Activated CD4-positive, alpha-beta T cell treated with anti-CD3 and anti-CD28 coated beads, Interleukin-2, amount 10 ng/mL, durations not matched to agents 24 days and 14 days (primary cell): Measurements from ENCODE around the gene NELFCD. TPM values are rescaled to one million over a fixed set of nuclear protein-coding genes. Genes with fewer than 3 reads are reported as not detected.
"Not testable (repeated sequence)": the region's sequence is repeated elsewhere in the genome, so short reads cannot be mapped to it uniquely, and the experiment has no call there.

Source experiments
- DNase-seq: peaks from one replicate; pipeline ENCODE4 v3.0.0; 2022
- H3K27ac Mint-ChIP-seq: one replicate; pipeline ENCODE4 v1.8.0; 2022; ENCODE audit warnings: mild to moderate bottlenecking, mixed read lengths
- H3K27me3 Mint-ChIP-seq: one replicate; pipeline ENCODE4 v1.8.0; 2022; ENCODE audit warnings: mixed read lengths
- H3K36me3 Mint-ChIP-seq: one replicate; pipeline ENCODE4 v1.8.0; 2022; ENCODE audit warnings: low read depth, mild to moderate bottlenecking, mixed read lengths
- H3K4me1 Mint-ChIP-seq: one replicate; pipeline ENCODE4 v1.8.0; 2021; ENCODE audit warnings: mixed read lengths
- H3K4me3 Mint-ChIP-seq: one replicate; pipeline ENCODE4 v1.8.0; 2022; ENCODE audit warnings: mild to moderate bottlenecking, moderate library complexity, mixed read lengths
- H3K9me3 Mint-ChIP-seq: one replicate; pipeline ENCODE4 v1.8.0; 2021; ENCODE audit warnings: mixed read lengths
- intact Hi-C: fragments of 100-400 bp; cut with micrococcal nuclease; formaldehyde crosslinking; loops from one replicate; pipeline ENCODE4 v1.15.1; 2023
- total RNA-seq: library from RNA; stranded (reverse); gene quantifications from 2 replicates; pipeline ENCODE4 v1.2.3, GENCODE V29; 2022

NELFCD gene
- total RNA-seq, 1 donor from 2014 or later, result 120 TPM

DNA sequence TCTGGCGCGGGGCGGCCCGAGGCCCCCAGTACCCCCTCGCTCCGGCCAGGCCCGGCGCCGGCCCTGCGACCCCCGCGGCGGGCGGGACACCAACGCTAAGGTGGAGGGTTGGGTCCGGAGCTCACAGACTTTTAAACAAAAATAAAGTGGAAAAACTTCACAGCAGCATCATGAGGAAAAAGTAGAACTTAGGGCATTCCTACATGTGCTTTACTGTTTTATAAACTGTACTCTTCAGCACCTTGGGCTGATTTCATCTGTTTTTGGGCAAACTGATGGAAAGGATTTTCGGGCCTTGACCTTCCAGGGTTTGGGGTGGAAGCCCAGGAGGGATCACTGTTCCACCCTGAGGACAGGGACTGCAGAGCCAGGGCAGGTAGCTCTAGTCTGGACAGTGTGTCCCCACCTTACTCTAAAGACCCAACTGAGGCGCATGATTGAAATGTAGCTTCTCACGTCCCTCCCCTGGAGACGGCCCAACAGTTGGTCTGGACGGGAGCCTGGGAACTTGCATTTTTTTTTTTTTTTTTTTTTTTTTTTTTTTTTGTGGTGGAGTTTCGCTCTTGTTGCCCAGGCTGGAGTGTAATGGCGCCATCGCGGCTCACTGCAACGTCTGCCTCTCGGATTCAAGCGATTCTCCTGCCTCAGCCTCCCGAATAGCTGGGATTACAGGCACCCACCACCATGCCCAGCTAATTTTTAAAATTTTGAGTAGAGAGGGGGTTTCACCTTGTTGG, 740 bp downstream of the NELFCD start:
- Mint-ChIP-seq H3K36me3 (peaks cover 26% of the 10 kb centered on the region), H3K27ac (peak overlapping the region; percentile 91), H3K27me3 (peaks cover 9% of the 10 kb centered on the region), H3K4me1 (peaks cover 32% of the 10 kb centered on the region), H3K9me3 (no peaks in the 10 kb centered on the region), H3K4me3 (peak overlapping the region; percentile 94)
- intact Hi-C loops, result loop anchor here (1.0 to 2.0 kb wide), 5 partner anchors 25 to 331 kb away; partner anchors contain the start of genes ATP5F1E and CTSZ
- DNase-seq, result peak; percentile 71

DNA sequence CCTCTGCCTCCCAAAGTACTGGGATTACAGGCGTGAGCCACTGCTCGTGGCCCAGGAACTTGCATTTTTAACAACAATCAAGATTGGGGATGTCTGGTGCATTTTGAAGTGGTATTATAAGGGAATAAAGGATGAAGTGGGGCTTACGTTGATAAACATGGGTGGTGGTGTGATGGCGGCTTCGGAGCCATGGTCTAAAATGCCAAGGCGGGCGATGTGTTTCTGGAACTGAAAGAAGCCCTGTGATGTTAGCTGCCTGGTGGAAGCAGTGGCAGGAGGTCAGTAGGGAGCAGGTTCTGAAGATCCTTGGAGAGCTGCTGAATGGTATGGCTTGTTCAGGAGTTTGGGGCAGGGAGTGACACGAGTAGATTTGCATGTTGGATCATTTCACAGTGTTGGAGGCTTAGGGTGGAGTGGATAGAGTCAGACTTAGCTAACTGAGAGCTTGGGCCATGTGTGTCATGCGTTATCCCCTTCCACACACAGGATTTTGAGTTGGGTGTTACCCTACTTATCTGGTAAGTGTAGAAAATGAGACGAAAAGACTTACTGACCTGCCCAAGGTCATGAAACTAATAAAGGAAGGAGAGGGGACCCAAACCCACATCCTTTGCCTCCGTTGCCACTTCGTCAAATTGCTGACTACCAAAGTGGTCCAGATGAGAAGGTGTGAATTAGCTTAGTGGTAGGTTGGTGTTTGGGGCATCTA, 1.5 kb downstream of the NELFCD start:
- peak overlapping the region; percentile 91 for H3K27ac Mint-ChIP-seq
- H3K27me3 Mint-ChIP-seq, result peaks cover 9% of the 10 kb centered on the region
- intact Hi-C loops, result no loop called here
- peaks cover 33% of the 10 kb centered on the region for H3K4me1 Mint-ChIP-seq
- H3K9me3 Mint-ChIP-seq, result no peaks in the 10 kb centered on the region
- H3K4me3 Mint-ChIP-seq, result peak overlapping the region; percentile 94
- H3K36me3 Mint-ChIP-seq, result peaks cover 33% of the 10 kb centered on the region
- DNase-seq, result no peak

DNA sequence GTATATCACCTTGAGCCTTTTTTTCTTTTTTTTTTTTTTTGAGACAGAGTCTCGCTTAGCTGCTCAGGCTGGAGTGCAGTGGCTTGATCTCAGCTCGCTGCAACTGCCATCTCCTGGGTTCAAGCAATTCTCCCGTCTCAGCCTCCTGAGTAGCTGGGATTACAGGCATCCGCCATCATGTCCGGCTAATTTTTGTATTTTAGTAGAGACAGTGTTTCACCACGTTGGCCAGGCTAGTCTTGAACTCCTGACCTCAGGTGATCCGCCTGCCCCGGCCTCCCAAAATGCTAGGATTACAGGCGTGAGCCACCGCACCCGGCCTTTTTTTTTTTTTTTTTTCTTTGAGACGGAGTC, 2.0 kb downstream of the NELFCD start:
- intact Hi-C loops, result not testable (repeated sequence)

DNA sequence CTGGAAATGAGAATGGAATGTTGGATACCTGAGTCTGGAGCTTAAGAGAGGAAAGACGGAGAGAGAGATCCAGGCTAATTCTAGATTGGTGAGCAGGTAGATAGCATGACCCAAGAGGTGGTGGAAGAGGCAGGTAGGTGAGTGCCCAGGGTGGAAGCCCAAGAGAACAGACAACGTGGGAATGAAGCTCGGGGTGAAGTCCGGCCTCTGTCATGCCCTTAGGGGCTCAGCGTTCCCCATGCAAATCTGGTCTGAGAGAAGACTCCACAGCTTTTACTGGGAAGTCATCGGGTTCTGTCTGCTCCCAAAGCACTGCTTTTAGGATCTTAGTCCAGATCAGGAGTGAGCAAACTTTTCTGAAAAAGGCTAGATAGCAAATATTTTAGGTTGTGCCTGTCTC, 3.6 kb downstream of the NELFCD start:
- Mint-ChIP-seq H3K27me3 (peaks cover 1% of the 10 kb centered on the region), H3K4me3 (no peak overlapping the region), H3K27ac (no peak overlapping the region), H3K4me1 (peaks cover 33% of the 10 kb centered on the region), H3K9me3 (no peaks in the 10 kb centered on the region), H3K36me3 (peaks cover 49% of the 10 kb centered on the region)
- intact Hi-C loops, result no loop called here
- DNase-seq, result no peak

More for the DNA sequence above, 2.0 kb downstream of the NELFCD start:
- H3K27ac Mint-ChIP-seq, H3K4me3 Mint-ChIP-seq, H3K9me3 Mint-ChIP-seq, DNase-seq, H3K27me3 Mint-ChIP-seq: not testable (repeated sequence)
- peaks cover 33% of the 10 kb centered on the region for H3K4me1 Mint-ChIP-seq
- peaks cover 38% of the 10 kb centered on the region for H3K36me3 Mint-ChIP-seq

DNA sequence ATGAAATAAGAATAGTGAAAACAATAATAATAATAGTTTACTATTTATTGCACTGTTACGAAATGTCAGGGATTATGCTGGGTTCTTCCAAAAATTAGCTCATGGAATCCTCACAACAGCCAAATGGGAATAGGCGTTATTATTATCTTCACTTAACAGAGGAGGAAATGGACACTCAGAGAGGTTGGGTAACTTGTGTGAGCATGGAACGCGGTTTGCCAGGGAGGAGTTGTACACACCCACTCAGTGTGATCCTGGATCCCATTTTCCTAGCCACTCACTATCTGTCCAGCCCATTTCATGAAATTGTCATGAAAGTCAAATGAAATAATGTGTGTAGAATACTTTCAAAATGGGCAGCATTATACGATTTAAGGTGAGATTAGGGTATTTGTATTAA, 4.6 kb downstream of the NELFCD start:
- intact Hi-C loops, result no loop called here
- H3K4me1 Mint-ChIP-seq, result peaks cover 33% of the 10 kb centered on the region
- no peak overlapping the region for H3K27ac Mint-ChIP-seq
- no peak overlapping the region for H3K4me3 Mint-ChIP-seq
- H3K36me3 Mint-ChIP-seq, result peaks cover 56% of the 10 kb centered on the region
- DNase-seq, result no peak
- no peaks in the 10 kb centered on the region for H3K27me3 Mint-ChIP-seq
- H3K9me3 Mint-ChIP-seq, result no peaks in the 10 kb centered on the region

DNA sequence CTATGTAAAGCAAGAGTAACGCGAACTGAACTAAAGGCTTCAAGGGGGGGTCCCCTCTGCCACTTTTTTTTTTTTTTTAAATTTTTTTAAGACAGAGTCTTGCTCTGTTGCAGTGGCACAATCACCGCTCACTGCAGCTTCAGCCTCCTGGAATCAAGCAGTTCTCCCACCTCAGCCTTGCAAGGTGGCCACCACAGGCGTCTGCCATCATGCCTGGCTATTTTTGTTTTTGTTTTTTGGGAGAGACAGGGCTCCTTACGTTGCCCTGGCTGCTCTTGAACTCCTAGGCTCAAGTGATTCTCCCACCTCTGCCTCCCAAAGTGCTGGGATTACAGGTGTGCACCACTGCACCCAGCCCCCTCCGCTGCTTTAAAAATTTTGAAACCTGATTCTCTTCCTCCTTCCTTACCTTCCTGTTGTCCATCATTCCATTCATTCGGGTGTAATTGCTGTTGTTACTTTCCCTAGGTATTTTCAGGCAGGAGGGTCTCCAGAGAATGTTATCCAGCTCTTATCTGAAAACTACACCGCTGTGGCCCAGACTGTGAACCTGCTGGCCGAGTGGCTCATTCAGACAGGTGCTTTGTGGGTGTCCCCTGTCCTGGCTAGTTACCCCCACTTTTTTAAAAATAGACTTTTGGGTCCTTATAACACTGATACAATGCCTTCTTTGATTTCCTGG, 5.4 kb downstream of the NELFCD start:
- Mint-ChIP-seq H3K4me3 (no peak overlapping the region), H3K27ac (no peak overlapping the region), H3K9me3 (no peaks in the 10 kb centered on the region), H3K36me3 (peaks cover 61% of the 10 kb centered on the region), H3K4me1 (peaks cover 33% of the 10 kb centered on the region), H3K27me3 (no peaks in the 10 kb centered on the region)
- intact Hi-C loops, result no loop called here
- DNase-seq, result no peak

DNA sequence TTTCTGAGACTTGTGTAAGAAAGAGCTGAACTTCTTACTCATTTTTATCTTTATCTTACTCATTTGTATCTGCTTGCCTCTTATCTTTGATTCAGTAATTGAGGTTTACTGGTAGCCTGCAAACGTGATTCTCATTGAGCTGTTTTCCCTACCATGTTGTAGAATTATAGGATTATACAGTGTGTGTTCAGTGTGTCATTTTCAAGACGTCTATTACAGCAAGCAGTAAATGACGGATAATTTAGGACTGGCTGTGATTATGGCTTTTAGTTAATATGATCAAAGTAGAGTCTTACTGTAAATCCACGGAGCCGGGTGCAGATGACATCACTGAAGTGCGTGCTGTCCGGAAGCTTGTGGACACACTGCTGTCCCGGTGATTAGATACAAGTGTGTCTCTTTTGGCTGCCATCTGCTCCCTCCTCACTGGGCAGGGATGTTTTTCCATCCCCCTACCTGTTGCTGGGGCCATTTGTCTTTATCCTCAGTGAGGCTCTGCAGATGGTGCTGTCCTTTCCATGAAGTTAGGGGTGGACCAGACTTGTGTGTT, 6.0 kb downstream of the NELFCD start:
- no peak for DNase-seq
- intact Hi-C loops, result no loop called here
- Mint-ChIP-seq H3K27ac (no peak overlapping the region), H3K4me3 (no peak overlapping the region), H3K27me3 (no peaks in the 10 kb centered on the region), H3K4me1 (peaks cover 30% of the 10 kb centered on the region), H3K36me3 (peaks cover 64% of the 10 kb centered on the region), H3K9me3 (no peaks in the 10 kb centered on the region)

DNA sequence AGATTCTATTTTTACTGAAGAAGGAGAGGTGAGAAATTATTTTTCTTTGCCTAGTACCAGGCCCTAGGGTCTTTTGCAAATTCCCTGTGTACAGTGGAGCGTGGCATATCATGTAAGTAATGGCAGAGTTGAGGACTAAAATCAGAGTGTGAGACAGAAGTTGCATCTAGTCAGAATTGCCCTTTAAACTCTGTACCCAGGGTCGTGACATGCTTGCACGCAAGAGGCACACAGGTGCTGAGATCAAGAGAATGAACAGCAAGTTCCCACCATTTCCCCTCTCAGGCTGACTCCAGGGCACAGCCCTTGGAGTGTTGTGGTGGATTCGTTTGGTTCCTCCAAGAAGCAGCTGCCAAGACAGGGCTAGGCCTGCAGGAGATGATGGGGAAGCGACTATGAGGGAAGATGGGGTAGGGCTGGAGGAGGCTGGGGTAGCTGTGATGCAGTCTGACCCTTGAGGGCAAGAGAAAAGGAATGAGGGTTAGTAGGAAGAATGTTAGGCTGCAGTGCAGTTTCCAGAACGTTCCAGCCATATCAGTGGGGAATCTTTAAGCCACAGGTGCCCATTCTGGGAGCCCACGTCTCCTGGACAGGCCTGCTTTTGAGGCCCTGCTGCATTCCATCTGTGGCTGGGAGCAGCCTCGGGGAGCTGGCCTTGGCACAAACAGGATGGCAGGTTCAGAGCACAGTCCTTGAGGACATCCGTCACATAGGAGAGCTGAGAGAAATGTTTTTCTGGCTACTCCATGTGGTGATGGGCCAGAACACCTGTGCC, 6.9 kb downstream of the NELFCD start:
- H3K36me3 Mint-ChIP-seq, result peaks cover 65% of the 10 kb centered on the region
- intact Hi-C loops, result no loop called here
- no peaks in the 10 kb centered on the region for H3K9me3 Mint-ChIP-seq
- H3K4me1 Mint-ChIP-seq, result peaks cover 23% of the 10 kb centered on the region
- H3K27me3 Mint-ChIP-seq, result no peaks in the 10 kb centered on the region
- H3K27ac Mint-ChIP-seq, result peak overlapping the region; percentile 12
- DNase-seq, result no peak
- H3K4me3 Mint-ChIP-seq, result no peak overlapping the region

DNA sequence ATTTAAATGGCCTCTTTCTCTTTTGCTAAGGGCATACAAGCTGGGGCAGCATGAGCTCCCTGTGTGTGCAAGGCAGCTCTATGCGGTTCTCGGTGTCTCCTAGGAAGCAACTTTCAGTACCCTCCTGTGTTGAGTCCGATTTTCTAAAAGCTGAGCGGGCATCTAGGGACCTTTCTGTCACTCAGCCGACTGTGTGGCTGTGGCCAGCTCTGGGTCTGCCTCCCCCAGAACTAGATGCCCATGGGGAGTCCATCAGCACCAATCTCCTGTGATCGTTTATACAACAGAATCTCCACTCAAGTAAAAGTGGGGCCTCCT, 7.5 kb downstream of the NELFCD start:
- Mint-ChIP-seq H3K4me1 (peaks cover 23% of the 10 kb centered on the region), H3K27ac (no peak overlapping the region)

DNA sequence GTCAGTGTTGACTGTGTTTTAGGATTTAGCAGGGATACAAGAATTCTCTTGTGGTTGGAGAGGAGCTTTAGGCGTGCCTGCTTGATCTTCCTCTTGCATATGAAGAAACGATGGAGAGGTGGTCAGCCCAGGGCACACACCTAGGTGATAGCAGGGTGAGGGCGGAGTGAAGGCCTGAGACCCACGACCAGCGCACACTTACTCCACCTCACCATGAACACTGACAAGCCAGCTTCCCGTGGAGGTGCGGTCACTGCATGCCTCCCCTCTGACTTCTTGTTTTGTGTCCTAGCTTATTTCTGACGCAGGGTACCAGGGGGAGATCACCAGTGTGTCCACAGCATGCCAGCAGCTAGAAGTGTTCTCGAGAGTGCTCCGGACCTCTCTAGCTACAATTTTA, 8.1 kb downstream of the NELFCD start:
- H3K4me1 Mint-ChIP-seq, result peaks cover 18% of the 10 kb centered on the region
- no peaks in the 10 kb centered on the region for H3K27me3 Mint-ChIP-seq
- no peak overlapping the region for H3K27ac Mint-ChIP-seq
- intact Hi-C loops, result no loop called here
- H3K9me3 Mint-ChIP-seq, result no peaks in the 10 kb centered on the region
- DNase-seq, result no peak
- peaks cover 69% of the 10 kb centered on the region for H3K36me3 Mint-ChIP-seq
- no peak overlapping the region for H3K4me3 Mint-ChIP-seq

More for the DNA sequence above, 7.5 kb downstream of the NELFCD start:
- H3K36me3 Mint-ChIP-seq, result peaks cover 70% of the 10 kb centered on the region
- no peak for DNase-seq
- no peaks in the 10 kb centered on the region for H3K9me3 Mint-ChIP-seq
- H3K27me3 Mint-ChIP-seq, result no peaks in the 10 kb centered on the region
- H3K4me3 Mint-ChIP-seq, result no peak overlapping the region
- intact Hi-C loops, result no loop called here

DNA sequence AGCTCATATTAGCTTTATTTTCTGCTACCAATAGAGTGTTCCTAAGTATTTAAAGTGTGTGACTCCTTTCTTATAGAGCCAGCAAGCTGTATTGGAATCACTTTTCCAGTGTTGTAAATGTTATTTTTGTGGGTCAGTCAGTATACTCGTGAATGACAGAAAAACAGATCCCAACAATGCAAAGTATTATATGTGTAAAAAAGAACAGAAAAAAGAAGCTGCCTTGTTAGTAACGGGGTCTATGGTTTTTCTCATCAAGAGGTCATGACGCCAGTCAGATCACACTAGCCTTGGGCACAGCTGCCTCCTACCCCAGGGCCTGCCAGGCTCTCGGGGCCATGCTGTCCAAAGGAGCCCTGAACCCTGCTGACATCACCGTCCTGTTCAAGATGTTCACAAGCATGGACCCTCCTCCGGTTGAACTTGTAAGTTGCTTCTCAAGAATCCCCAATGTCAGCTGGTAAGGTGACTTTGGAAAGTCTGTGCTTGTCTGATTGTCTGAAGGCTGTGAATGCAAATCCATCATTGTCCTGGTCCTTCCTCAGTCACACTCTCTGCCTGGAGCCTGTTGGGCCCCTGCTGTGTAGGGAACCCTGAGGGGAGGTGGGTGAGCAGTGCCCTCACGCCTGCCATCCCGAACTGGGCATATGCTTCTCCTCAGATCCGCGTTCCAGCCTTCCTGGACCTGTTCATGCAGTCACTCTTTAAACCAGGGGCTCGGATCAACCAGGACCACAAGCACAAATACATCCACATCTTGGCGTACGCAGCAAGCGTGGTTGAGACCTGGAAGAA, 9.8 kb downstream of the NELFCD start:
- no peak overlapping the region for H3K27ac Mint-ChIP-seq
- H3K27me3 Mint-ChIP-seq, result no peaks in the 10 kb centered on the region
- no peak overlapping the region for H3K4me3 Mint-ChIP-seq
- peaks cover 78% of the 10 kb centered on the region for H3K36me3 Mint-ChIP-seq
- no peak for DNase-seq
- intact Hi-C loops, result no loop called here
- no peaks in the 10 kb centered on the region for H3K9me3 Mint-ChIP-seq
- peaks cover 11% of the 10 kb centered on the region for H3K4me1 Mint-ChIP-seq

DNA sequence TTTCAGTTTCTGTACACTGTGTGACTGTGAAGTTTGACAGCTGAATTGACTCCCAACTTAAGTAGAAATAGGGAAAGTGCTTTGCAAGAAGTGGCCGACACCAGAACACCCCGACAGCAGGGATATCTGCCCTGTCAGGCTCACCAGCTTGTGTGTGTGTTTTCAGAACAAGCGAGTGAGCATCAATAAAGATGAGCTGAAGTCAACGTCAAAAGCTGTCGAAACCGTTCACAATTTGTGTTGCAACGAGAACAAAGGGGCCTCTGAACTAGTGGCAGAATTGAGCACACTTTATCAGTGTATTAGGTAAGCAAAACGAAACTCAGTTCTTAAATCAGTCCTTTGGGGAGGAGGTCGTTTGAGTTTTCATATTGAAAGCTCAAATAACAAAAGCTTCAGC, 10.7 kb downstream of the NELFCD start:
- no peak overlapping the region for H3K27ac Mint-ChIP-seq
- no peak overlapping the region for H3K4me3 Mint-ChIP-seq
- DNase-seq, result no peak
- peaks cover 82% of the 10 kb centered on the region for H3K36me3 Mint-ChIP-seq
- H3K4me1 Mint-ChIP-seq, result peaks cover 7% of the 10 kb centered on the region
- intact Hi-C loops, result no loop called here
- no peaks in the 10 kb centered on the region for H3K9me3 Mint-ChIP-seq
- H3K27me3 Mint-ChIP-seq, result no peaks in the 10 kb centered on the region

DNA sequence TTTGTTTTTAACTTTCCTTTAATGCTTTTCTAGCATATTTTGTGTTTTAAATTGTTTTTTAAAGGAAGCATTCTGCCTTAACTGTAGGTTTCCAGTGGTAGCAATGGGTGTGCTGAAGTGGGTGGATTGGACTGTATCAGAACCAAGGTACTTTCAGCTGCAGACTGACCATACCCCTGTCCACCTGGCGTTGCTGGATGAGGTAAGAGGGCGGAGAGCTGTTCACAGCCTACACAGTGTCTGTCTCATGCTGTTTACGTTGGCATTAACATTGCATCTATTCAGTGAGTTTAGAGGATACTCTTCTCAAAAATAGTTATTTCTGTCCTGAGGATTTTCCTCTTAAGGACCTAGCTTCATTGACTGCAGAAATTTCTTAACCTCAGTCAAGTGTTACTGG, 11.9 kb downstream of the NELFCD start:
- Mint-ChIP-seq H3K36me3 (peaks cover 80% of the 10 kb centered on the region), H3K9me3 (no peaks in the 10 kb centered on the region), H3K4me3 (no peak overlapping the region), H3K4me1 (peaks cover 4% of the 10 kb centered on the region), H3K27ac (no peak overlapping the region), H3K27me3 (no peaks in the 10 kb centered on the region)
- intact Hi-C loops, result no loop called here
- DNase-seq, result no peak
